Panc1 (cell line): ENCODE results near the gene MTUS2. TPM values are rescaled to one million over a fixed set of nuclear protein-coding genes. Genes with fewer than 3 reads are reported as not detected.

Source experiments
- ATAC-seq: fragments of 200-7000 bp; cut with Tn5 transposase; 2 replicates; pipeline ENCODE4 v1.9.1; 2020; ENCODE audit warnings: mild to moderate bottlenecking, moderate library complexity
- BruUV-seq: library from RNA; stranded (reverse); fragments of 400-500 nt; replicated peaks from 2 replicates; lab custom pipeline; 2021; lab: Mats Ljungman, UMichigan
- CTCF ChIA-PET: fragments of 300-600 bp; sonication (Branson Sonifier 250); formaldehyde crosslinking; loops from one replicate; lab custom pipeline; 2022; ENCODE audit warnings: antibody characterized with exemption; lab: Charles Lee
- POLR2A ChIA-PET: fragments of 300-600 bp; sonication (Branson Sonifier 250); formaldehyde crosslinking; loops from one replicate; lab custom pipeline; 2022; ENCODE audit warnings: antibody characterized with exemption; lab: Charles Lee
- DNase-seq: peaks from one replicate; pipeline ENCODE4 v3.0.0-alpha.2; 2010; ENCODE audit warnings: low read depth, low spot score
- H3K27ac ChIP-seq: 2 replicates; pipeline ENCODE4 v1.5.1; 2011; ENCODE audit warnings: mild to moderate bottlenecking, low read length, inconsistent platforms
- H3K27me3 ChIP-seq: fragments of 200-500 bp; sonication (Bioruptor generic); 2 replicates; pipeline ENCODE4 v1.6.0; 2014; ENCODE audit warnings: low read length, inconsistent platforms; ENCODE audit not compliant: control insufficient read depth, insufficient read depth
- H3K36me3 ChIP-seq: fragments of 200-500 bp; sonication (Bioruptor generic); 2 replicates; pipeline ENCODE4 v1.5.1; 2014; ENCODE audit warnings: inconsistent platforms, mild to moderate bottlenecking, low read length, moderate library complexity; ENCODE audit not compliant: control insufficient read depth, insufficient read depth
- H3K4me1 ChIP-seq: 2 replicates; pipeline ENCODE4 v1.5.1; 2011; ENCODE audit warnings: inconsistent platforms, mild to moderate bottlenecking, low read length, moderate library complexity; ENCODE audit not compliant: control insufficient read depth, insufficient read depth
- H3K4me3 ChIP-seq, 2 experiments: 2 replicates each; pipeline ENCODE4 v1.5.1; 2011 to 2012; ENCODE audit warnings: low read depth in 2 of 2, low read length in 2 of 2, mild to moderate bottlenecking in 2 of 2, inconsistent platforms in 1 of 2, moderate library complexity in 1 of 2
- H3K9me3 ChIP-seq: fragments of 200-500 bp; sonication (Bioruptor generic); 2 replicates; pipeline ENCODE4 v1.5.1; 2014; ENCODE audit warnings: low read depth, mild to moderate bottlenecking, inconsistent platforms, low read length, moderate library complexity; ENCODE audit not compliant: control insufficient read depth, insufficient read depth
- CTCF ChIP-seq: fragments of 450-650 bp; IDR thresholded peaks from 2 replicates; pipeline ENCODE4 v1.5.1; 2017; ENCODE audit warnings: mild to moderate bottlenecking
- POLR2AphosphoS5 ChIP-seq: IDR thresholded peaks from 2 replicates; pipeline ENCODE4 v1.6.1; 2012; ENCODE audit warnings: mild to moderate bottlenecking, low read depth, low read length, moderate library complexity
- REST ChIP-seq, 2 experiments: IDR thresholded peaks; 2 replicates each; pipeline ENCODE4 v1.6.1; 2011 to 2012; ENCODE audit warnings: low read depth in 2 of 2, control low read depth in 1 of 2, low read length in 1 of 2, mild to moderate bottlenecking in 1 of 2, moderate library complexity in 1 of 2; ENCODE audit not compliant: insufficient read depth in 1 of 2
- SIN3A ChIP-seq: IDR thresholded peaks from 2 replicates; pipeline ENCODE4 v1.6.1; 2012; ENCODE audit warnings: low read depth, mild to moderate bottlenecking, low read length, moderate library complexity, borderline replicate concordance; ENCODE audit not compliant: insufficient read depth
- TCF7L2 ChIP-seq: IDR thresholded peaks from 2 replicates; pipeline ENCODE4 v1.6.1; 2011; ENCODE audit warnings: mild to moderate bottlenecking, low read depth, low read length, inconsistent platforms
- in situ Hi-C: cut with HindIII; loops from 2 replicates; pipeline ENCODE4 v1.10.0; 2016; ENCODE audit warnings: low sequenced_read_pairs, low pct_unique_long_range_greater_than_20kb
- intact Hi-C: fragments of 100-400 bp; cut with micrococcal nuclease; formaldehyde crosslinking; loops from one replicate; pipeline ENCODE4 v1.10.0; 2022; ENCODE audit not compliant: unreplicated experiment
- total RNA-seq: library from RNA; stranded (reverse); gene quantifications from one replicate; pipeline ENCODE4 v1.2.1, GENCODE V29; 2021; ENCODE audit not compliant: unreplicated experiment

MTUS2 gene
- total RNA-seq, 1 experiment from 2014 or later = 0.05 TPM

- H3K27ac ChIP-seq = no peak overlapping the region
- no peaks in the 10 kb centered on the region; the same call in 1 of the 2 replicates for H3K27me3 ChIP-seq
- ATAC-seq (no peak), DNase-seq (no peak)
- no peaks in the 10 kb centered on the region for H3K36me3 ChIP-seq
- intact Hi-C loops = no loop called here
- no peaks in the 10 kb centered on the region for H3K9me3 ChIP-seq
- in situ Hi-C loops = no loop called here
- ChIA-PET POLR2A (no interaction called here), CTCF (no interaction called here)
- TF ChIP-seq POLR2AphosphoS5 = no peak
- no peak overlapping the region for H3K4me3 ChIP-seq
- BruUV-seq = no TSS peak
- H3K4me1 ChIP-seq = no peaks in the 10 kb centered on the region
Measured at GRCh38 chr13:29159871-29160270, 339.7 kb downstream of the MTUS2 start.

- H3K27me3 ChIP-seq = no peaks in the 10 kb centered on the region; the same call in 1 of the 2 replicates
- BruUV-seq = no TSS peak
- no peaks in the 10 kb centered on the region for H3K36me3 ChIP-seq
- ChIA-PET CTCF (no interaction called here), POLR2A (no interaction called here)
- TF ChIP-seq POLR2AphosphoS5 (no peak), REST (IDR thresholded peaks at IDR 0.05; ENCODE audit: insufficient read depth in 1 of 2, low read depth in 2 of 2, low read length in 1 of 2) (no peak), TCF7L2 (no peak), SIN3A (no peak), CTCF (no peak)
- H3K9me3 ChIP-seq = no peaks in the 10 kb centered on the region
- in situ Hi-C loops (no loop called here), intact Hi-C loops (no loop called here)
- no peaks in the 10 kb centered on the region for H3K4me1 ChIP-seq
- ATAC-seq = no peak
- DNase-seq = no peak
- H3K4me3 ChIP-seq = no peak overlapping the region
- H3K27ac ChIP-seq = no peak overlapping the region
Measured at GRCh38 chr13:29160862-29161261, 340.7 kb downstream of the MTUS2 start.

- no peak for DNase-seq
- Histone ChIP-seq H3K36me3 (no peaks in the 10 kb centered on the region), H3K9me3 (no peaks in the 10 kb centered on the region), H3K27me3 (no peaks in the 10 kb centered on the region; the same call in 1 of the 2 replicates), H3K4me1 (no peaks in the 10 kb centered on the region), H3K4me3 (no peak overlapping the region), H3K27ac (no peak overlapping the region)
- ChIA-PET CTCF (no interaction called here), POLR2A (no interaction called here)
- TF ChIP-seq REST (IDR thresholded peaks at IDR 0.05; ENCODE audit: insufficient read depth in 1 of 2, low read depth in 2 of 2, low read length in 1 of 2) (no peak), SIN3A (no peak), TCF7L2 (no peak), POLR2AphosphoS5 (no peak)
- in situ Hi-C loops (no loop called here), intact Hi-C loops (no loop called here)
- BruUV-seq = no TSS peak
- ATAC-seq = no peak
Measured at GRCh38 chr13:29161676-29162075, 341.5 kb downstream of the MTUS2 start.
